CD4-positive, alpha-beta T cell (primary cell): ENCODE data around the gene KDM3A. TPM values are rescaled to one million over a fixed set of nuclear protein-coding genes. Genes with fewer than 3 reads are reported as not detected.

Experiments used
- ATAC-seq: fragments of 200-7000 bp; cut with Tn5 transposase; one replicate; pipeline ENCODE4 v1.10.0; 2022; ENCODE audit warnings: mild to moderate bottlenecking; ENCODE audit not compliant: poor library complexity
- CTCF ChIA-PET: fragments of 350-600 bp; sonication (Branson Sonifier 250); formaldehyde crosslinking; loops from one replicate; lab custom pipeline; 2021; ENCODE audit warnings: antibody characterized with exemption, inconsistent platforms; lab: Charles Lee
- POLR2A ChIA-PET: fragments of 350-600 bp; sonication (Branson Sonifier 250); formaldehyde crosslinking; loops from one replicate; lab custom pipeline; 2021; ENCODE audit warnings: antibody characterized with exemption, inconsistent platforms; lab: Charles Lee
- DNase-seq, 14 experiments: peaks; one replicate each; pipeline ENCODE4 v3.0.0-alpha.2; 2013 to 2020; ENCODE audit warnings: mixed read lengths in 2 of 14
- H3K27ac ChIP-seq, 2 donors: one replicate each; pipeline versions ENCODE4 v1.5.1 to v1.7.0; 2013; ENCODE audit warnings: low read length in 2 of 2, low read depth in 1 of 2, mild to moderate bottlenecking in 1 of 2
- H3K27me3 ChIP-seq, 2 experiments: 1 replicate in 1 of 2; 2 replicates in 1 of 2; pipeline versions ENCODE4 v1.6.1 to v1.7.0; 2013; ENCODE audit warnings: low read length in 2 of 2, control low read depth in 1 of 2, mild to moderate bottlenecking in 1 of 2, moderate library complexity in 1 of 2; ENCODE audit not compliant: insufficient read depth in 2 of 2, control insufficient read depth in 1 of 2
- H3K36me3 ChIP-seq: one replicate; pipeline ENCODE4 v1.6.1; 2013; ENCODE audit warnings: low read length, control low read depth; ENCODE audit not compliant: insufficient read depth
- H3K4me1 ChIP-seq: one replicate; pipeline ENCODE4 v1.6.1; 2013; ENCODE audit warnings: low read length, control low read depth; ENCODE audit not compliant: insufficient read depth
- H3K4me3 ChIP-seq: one replicate; pipeline ENCODE4 v1.5.1; 2013; ENCODE audit warnings: mild to moderate bottlenecking, low read length, moderate library complexity
- H3K9me3 ChIP-seq, 2 experiments: 1 replicate in 1 of 2; 2 replicates in 1 of 2; pipeline versions ENCODE4 v1.6.1 to v1.7.0; 2013; ENCODE audit warnings: low read length in 2 of 2, mild to moderate bottlenecking in 2 of 2, control low read depth in 1 of 2, moderate library complexity in 1 of 2; ENCODE audit not compliant: control insufficient read depth in 1 of 2, insufficient read depth in 1 of 2
- H3K27ac Mint-ChIP-seq: one replicate; pipeline ENCODE4 v1.8.0; 2020; ENCODE audit warnings: mixed read lengths
- H3K27me3 Mint-ChIP-seq: one replicate; pipeline ENCODE4 v1.8.0; 2021; ENCODE audit warnings: mixed read lengths
- H3K36me3 Mint-ChIP-seq: one replicate; pipeline ENCODE4 v1.8.0; 2021; ENCODE audit warnings: low read depth, mixed read lengths
- H3K4me1 Mint-ChIP-seq: one replicate; pipeline ENCODE4 v1.8.0; 2021; ENCODE audit warnings: low read depth, mixed read lengths
- H3K4me3 Mint-ChIP-seq: one replicate; pipeline ENCODE4 v1.8.0; 2020; ENCODE audit warnings: mild to moderate bottlenecking, mixed read lengths
- H3K9me3 Mint-ChIP-seq: one replicate; pipeline ENCODE4 v1.8.0; 2020; ENCODE audit warnings: mixed read lengths
- intact Hi-C, 2 experiments: fragments of 100-400 bp; cut with DNase I in 1 of 2; cut with micrococcal nuclease in 1 of 2; formaldehyde crosslinking; loops; one replicate each; pipeline versions ENCODE4 v1.15.1 to v1.9.0; 2023 to 2025; cut with DNase I, micrococcal nuclease
- total RNA-seq, 174 experiments: library from RNA in 2 of 174; stranded (reverse) in 2 of 174; gene quantifications; one replicate each; pipeline ENCODE4 v1.2.3 and lab custom pipeline; 2021 to 2026
- TF ChIP-seq, protein P1 (sequence below): fragments of 200-600 bp; IDR thresholded peaks from one replicate; pipeline ENCODE4 v1.8.0; 2022; ENCODE audit warnings: antibody characterized with exemption, mild to moderate bottlenecking

KDM3A gene
- total RNA-seq, 2 experiments from 2014 or later, result 205 to 207 TPM

GRCh38 chr2:86533589-86533988, 92.4 kb downstream of the KDM3A start:
- H3K9me3 ChIP-seq, result peaks cover 7 to 17% of the 10 kb centered on the region in 2 experiments
- peaks cover 34% of the 10 kb centered on the region for H3K4me1 Mint-ChIP-seq
- ChIA-PET POLR2A (no interaction called here), CTCF (no interaction called here)
- H3K4me3 ChIP-seq, result no peak overlapping the region
- H3K36me3 Mint-ChIP-seq, result peaks cover 78% of the 10 kb centered on the region
- no peak overlapping the region for H3K27ac Mint-ChIP-seq
- no peaks in the 10 kb centered on the region for H3K27me3 Mint-ChIP-seq
- no peak for DNase-seq
- intact Hi-C loops, result no loop called here
- H3K4me3 Mint-ChIP-seq, result no peak overlapping the region
- TF ChIP-seq, protein P1, sequence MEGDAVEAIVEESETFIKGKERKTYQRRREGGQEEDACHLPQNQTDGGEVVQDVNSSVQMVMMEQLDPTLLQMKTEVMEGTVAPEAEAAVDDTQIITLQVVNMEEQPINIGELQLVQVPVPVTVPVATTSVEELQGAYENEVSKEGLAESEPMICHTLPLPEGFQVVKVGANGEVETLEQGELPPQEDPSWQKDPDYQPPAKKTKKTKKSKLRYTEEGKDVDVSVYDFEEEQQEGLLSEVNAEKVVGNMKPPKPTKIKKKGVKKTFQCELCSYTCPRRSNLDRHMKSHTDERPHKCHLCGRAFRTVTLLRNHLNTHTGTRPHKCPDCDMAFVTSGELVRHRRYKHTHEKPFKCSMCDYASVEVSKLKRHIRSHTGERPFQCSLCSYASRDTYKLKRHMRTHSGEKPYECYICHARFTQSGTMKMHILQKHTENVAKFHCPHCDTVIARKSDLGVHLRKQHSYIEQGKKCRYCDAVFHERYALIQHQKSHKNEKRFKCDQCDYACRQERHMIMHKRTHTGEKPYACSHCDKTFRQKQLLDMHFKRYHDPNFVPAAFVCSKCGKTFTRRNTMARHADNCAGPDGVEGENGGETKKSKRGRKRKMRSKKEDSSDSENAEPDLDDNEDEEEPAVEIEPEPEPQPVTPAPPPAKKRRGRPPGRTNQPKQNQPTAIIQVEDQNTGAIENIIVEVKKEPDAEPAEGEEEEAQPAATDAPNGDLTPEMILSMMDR, result no peak
- peaks cover 5% of the 10 kb centered on the region for H3K36me3 ChIP-seq
- no peaks in the 10 kb centered on the region for H3K4me1 ChIP-seq
- H3K27ac ChIP-seq, result no peak overlapping the region
- no peak for ATAC-seq
- H3K27me3 ChIP-seq, result no peaks in the 10 kb centered on the region
- H3K9me3 Mint-ChIP-seq, result peaks cover 8% of the 10 kb centered on the region

- CTCF ChIA-PET, result no interaction called here
- H3K27me3 Mint-ChIP-seq, result no peaks in the 10 kb centered on the region
- no peak overlapping the region for H3K4me3 Mint-ChIP-seq
Observed at GRCh38 chr2:86541334-86541733, 100.2 kb downstream of the KDM3A start.

More at GRCh38 chr2:86541334-86541733, 100.2 kb downstream of the KDM3A start:
- H3K4me1 ChIP-seq, result no peaks in the 10 kb centered on the region
- Mint-ChIP-seq H3K4me1 (peaks cover 36% of the 10 kb centered on the region), H3K36me3 (peaks cover 63% of the 10 kb centered on the region), H3K9me3 (peaks cover 3% of the 10 kb centered on the region), H3K27ac (no peak overlapping the region)
- no peaks in the 10 kb centered on the region for H3K27me3 ChIP-seq
- intact Hi-C loops, result no loop called here
- POLR2A ChIA-PET, result no interaction called here
- no peak overlapping the region for H3K4me3 ChIP-seq
- peaks cover 0 to 12% of the 10 kb centered on the region in 2 experiments for H3K9me3 ChIP-seq
- H3K27ac ChIP-seq, result no peak overlapping the region
- no peaks in the 10 kb centered on the region for H3K36me3 ChIP-seq
- ATAC-seq (no peak), DNase-seq (no peak)
- TF ChIP-seq, protein P1, result no peak

Other genes with a start within 250 kb of the KDM3A start
- 10 to 100 TPM; 39.5 to 40.8 TPM for gene IMMT, start 245.9 kb upstream of the KDM3A start, total RNA-seq
- 1 to 10 TPM; 5.4 to 6.1 TPM for gene MRPL35, start 241.9 kb upstream of the KDM3A start, total RNA-seq
- not detected for gene REEP1, start 103.7 kb upstream of the KDM3A start, total RNA-seq
- 10 to 100 TPM; 61.7 to 65.3 TPM for gene CHMP3, start 122.1 kb downstream of the KDM3A start, total RNA-seq
- gene RNF103, start 182.5 kb downstream of the KDM3A start, total RNA-seq, result 100 to 1,000 TPM; 124 to 130 TPM